A673 (cell line): ENCODE results near the gene CCDC24. TPM values are rescaled to one million over a fixed set of nuclear protein-coding genes. Genes with fewer than 3 reads are reported as not detected.

Source experiments
- BruUV-seq: library from RNA; stranded (reverse); fragments of 400-500 nt; replicated peaks from 2 replicates; lab custom pipeline; 2021; lab: Mats Ljungman, UMichigan
- CTCF ChIA-PET: fragments of 300-600 bp; sonication (Branson Sonifier 250); formaldehyde crosslinking; loops from one replicate; lab custom pipeline; 2022; ENCODE audit warnings: antibody characterized with exemption; lab: Charles Lee
- POLR2A ChIA-PET: fragments of 300-600 bp; sonication (Branson Sonifier 250); formaldehyde crosslinking; loops from one replicate; lab custom pipeline; 2022; ENCODE audit warnings: antibody characterized with exemption; ENCODE audit not compliant: low non-redundant PET; lab: Charles Lee
- DNase-seq: peaks from one replicate; pipeline ENCODE4 v3.0.0-alpha.2; 2015; ENCODE audit warnings: low spot score
- H3K27ac ChIP-seq: fragments of 200-600 bp; sonication (generic); 2 replicates; pipeline ENCODE4 v1.5.1; 2016; ENCODE audit warnings: mixed run types, low read depth, mild to moderate bottlenecking, mixed read lengths, antibody characterized with exemption, low read length; ENCODE audit not compliant: poor library complexity, severe bottlenecking
- H3K27me3 ChIP-seq: fragments of 200-600 bp; sonication (generic); replicated peaks from 2 replicates; pipeline ENCODE4 v1.6.1; 2017; ENCODE audit warnings: mixed run types, low read depth, mild to moderate bottlenecking, mixed read lengths, antibody characterized with exemption, low read length; ENCODE audit not compliant: insufficient read depth, poor library complexity
- H3K36me3 ChIP-seq: fragments of 200-600 bp; sonication (generic); 2 replicates; pipeline ENCODE4 v1.6.1; 2016; ENCODE audit warnings: mixed run types, mild to moderate bottlenecking, mixed read lengths, antibody characterized with exemption, low read length; ENCODE audit not compliant: insufficient read depth, poor library complexity, severe bottlenecking
- H3K4me1 ChIP-seq: fragments of 200-600 bp; sonication (generic); 2 replicates; pipeline ENCODE4 v1.6.1; 2017; ENCODE audit warnings: mixed run types, mild to moderate bottlenecking, mixed read lengths, antibody characterized with exemption, low read length; ENCODE audit not compliant: insufficient read depth, poor library complexity, severe bottlenecking
- H3K4me3 ChIP-seq: fragments of 200-600 bp; sonication (generic); 2 replicates; pipeline ENCODE4 v1.5.1; 2016; ENCODE audit warnings: low read depth, mixed run types, mild to moderate bottlenecking, mixed read lengths, low read length; ENCODE audit not compliant: poor library complexity, severe bottlenecking
- H3K9me3 ChIP-seq: fragments of 200-600 bp; sonication (generic); 2 replicates; pipeline ENCODE4 v1.6.1; 2016; ENCODE audit warnings: mixed run types, low read depth, mild to moderate bottlenecking, mixed read lengths, antibody characterized with exemption, low read length; ENCODE audit not compliant: poor library complexity, severe bottlenecking
- EZH2 ChIP-seq: fragments of 200-600 bp; sonication (generic); IDR thresholded peaks from 2 replicates; pipeline ENCODE4 v1.6.1; 2017; ENCODE audit warnings: borderline replicate concordance, low read depth, mild to moderate bottlenecking, mixed read lengths, antibody characterized with exemption, low read length; ENCODE audit not compliant: poor library complexity, severe bottlenecking
- intact Hi-C: fragments of 100-400 bp; cut with micrococcal nuclease; formaldehyde crosslinking; loops from one replicate; pipeline ENCODE4 v1.10.0; 2022; ENCODE audit not compliant: unreplicated experiment
- total RNA-seq: library from RNA; stranded (reverse); gene quantifications from 2 replicates; pipeline ENCODE4 v1.2.3, GENCODE V29; 2021
- TF ChIP-seq, protein P1 (sequence below): fragments of 300-800, 200-600 bp; sonication (generic); conservative IDR thresholded peaks from 2 replicates; pipeline ENCODE4 v1.5.1; 2017; ENCODE audit warnings: low read depth, mild to moderate bottlenecking, antibody characterized with exemption, low read length, moderate library complexity, mixed read lengths

The CCDC24 gene
- total RNA-seq, 1 experiment from 2014 or later: 5.6 TPM

DNA sequence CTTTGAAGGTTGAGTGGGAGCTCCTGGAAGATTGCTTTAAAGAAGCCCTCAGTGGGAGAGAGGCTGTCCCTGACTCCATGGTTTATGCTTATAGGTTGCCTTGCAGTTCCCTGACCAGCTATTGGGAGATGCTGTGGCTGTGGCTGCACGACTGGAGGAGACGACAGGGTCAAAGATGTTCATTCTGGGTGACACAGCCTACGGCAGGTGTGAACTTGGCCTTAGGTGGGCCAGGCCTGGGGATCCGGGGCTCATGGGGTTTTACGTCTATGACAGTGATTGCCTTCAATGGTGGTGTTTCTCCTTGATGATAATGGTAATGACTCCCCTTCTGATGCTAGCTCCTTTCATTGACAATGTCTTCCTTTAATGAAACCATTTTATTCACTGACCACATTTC lies 20.9 kb upstream of the CCDC24 start:
- POLR2A ChIA-PET: no interaction called here
- DNase-seq: no peak
- no TSS peak for BruUV-seq

DNA sequence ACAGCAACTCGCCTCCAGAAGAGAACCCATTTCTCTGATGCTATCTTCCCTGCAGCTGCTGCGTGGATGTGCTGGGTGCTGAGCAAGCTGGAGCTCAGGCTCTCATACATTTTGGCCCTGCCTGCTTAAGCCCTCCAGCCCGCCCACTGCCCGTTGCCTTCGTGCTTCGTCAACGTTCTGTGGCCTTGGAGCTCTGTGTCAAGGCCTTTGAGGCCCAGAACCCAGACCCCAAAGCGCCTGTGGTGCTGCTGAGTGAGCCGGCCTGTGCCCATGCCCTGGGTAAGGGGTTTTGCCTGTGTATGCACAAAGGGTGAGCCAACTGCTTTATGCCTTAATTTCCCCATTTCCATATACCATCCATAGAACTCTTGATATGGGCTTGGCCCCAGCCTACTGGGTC lies 20.5 kb upstream of the CCDC24 start:
- H3K36me3 ChIP-seq: peaks cover under 1% of the 10 kb centered on the region
- no peak for TF ChIP-seq EZH2
- TF ChIP-seq, protein P1, sequence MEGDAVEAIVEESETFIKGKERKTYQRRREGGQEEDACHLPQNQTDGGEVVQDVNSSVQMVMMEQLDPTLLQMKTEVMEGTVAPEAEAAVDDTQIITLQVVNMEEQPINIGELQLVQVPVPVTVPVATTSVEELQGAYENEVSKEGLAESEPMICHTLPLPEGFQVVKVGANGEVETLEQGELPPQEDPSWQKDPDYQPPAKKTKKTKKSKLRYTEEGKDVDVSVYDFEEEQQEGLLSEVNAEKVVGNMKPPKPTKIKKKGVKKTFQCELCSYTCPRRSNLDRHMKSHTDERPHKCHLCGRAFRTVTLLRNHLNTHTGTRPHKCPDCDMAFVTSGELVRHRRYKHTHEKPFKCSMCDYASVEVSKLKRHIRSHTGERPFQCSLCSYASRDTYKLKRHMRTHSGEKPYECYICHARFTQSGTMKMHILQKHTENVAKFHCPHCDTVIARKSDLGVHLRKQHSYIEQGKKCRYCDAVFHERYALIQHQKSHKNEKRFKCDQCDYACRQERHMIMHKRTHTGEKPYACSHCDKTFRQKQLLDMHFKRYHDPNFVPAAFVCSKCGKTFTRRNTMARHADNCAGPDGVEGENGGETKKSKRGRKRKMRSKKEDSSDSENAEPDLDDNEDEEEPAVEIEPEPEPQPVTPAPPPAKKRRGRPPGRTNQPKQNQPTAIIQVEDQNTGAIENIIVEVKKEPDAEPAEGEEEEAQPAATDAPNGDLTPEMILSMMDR: no peak
- BruUV-seq: no TSS peak
- H3K4me1 ChIP-seq: peaks cover 5% of the 10 kb centered on the region
- no peaks in the 10 kb centered on the region for H3K27me3 ChIP-seq
- peak overlapping the region; percentile 93 for H3K4me3 ChIP-seq
- H3K27ac ChIP-seq: no peak overlapping the region
- no peaks in the 10 kb centered on the region for H3K9me3 ChIP-seq
- ChIA-PET CTCF (no interaction called here), POLR2A (no interaction called here)
- intact Hi-C loops: no loop called here
- DNase-seq: no peak

More for the DNA sequence above, 20.9 kb upstream of the CCDC24 start:
- Histone ChIP-seq H3K9me3 (no peaks in the 10 kb centered on the region), H3K27ac (peak overlapping the region; percentile 53), H3K4me1 (peaks cover 1% of the 10 kb centered on the region), H3K4me3 (peak overlapping the region; percentile 93), H3K36me3 (no peaks in the 10 kb centered on the region), H3K27me3 (no peaks in the 10 kb centered on the region)
- TF ChIP-seq, protein P1: no peak
- TF ChIP-seq EZH2: no peak
- intact Hi-C loops: no loop called here
- CTCF ChIA-PET: no interaction called here

DNA sequence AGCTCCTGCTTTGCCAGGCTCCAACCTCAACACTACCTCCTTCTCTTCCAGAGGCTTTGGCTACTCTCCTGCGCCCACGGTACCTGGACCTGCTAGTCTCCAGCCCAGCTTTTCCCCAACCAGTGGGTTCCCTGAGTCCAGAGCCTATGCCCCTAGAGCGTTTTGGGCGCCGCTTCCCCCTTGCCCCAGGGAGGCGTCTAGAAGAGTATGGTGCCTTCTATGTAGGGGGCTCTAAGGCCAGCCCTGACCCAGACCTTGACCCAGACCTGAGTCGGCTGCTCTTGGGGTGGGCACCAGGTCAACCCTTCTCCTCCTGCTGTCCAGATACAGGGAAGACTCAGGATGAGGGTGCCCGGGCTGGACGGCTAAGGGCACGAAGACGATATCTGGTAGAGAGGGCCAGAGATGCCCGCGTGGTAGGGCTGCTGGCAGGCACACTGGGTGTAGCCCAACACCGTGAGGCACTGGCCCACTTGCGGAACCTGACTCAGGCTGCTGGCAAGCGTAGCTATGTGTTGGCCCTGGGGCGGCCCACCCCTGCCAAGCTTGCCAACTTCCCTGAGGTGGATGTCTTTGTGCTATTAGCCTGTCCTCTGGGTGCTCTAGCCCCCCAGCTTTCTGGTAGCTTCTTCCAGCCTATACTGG lies 19.9 kb upstream of the CCDC24 start:
- TF ChIP-seq, protein P1: no peak
- TF ChIP-seq EZH2: no peak
- H3K27ac ChIP-seq: no peak overlapping the region
- DNase-seq: no peak
- peaks cover 6% of the 10 kb centered on the region for H3K36me3 ChIP-seq
- ChIA-PET CTCF (no interaction called here), POLR2A (no interaction called here)
- no peaks in the 10 kb centered on the region for H3K9me3 ChIP-seq
- BruUV-seq: no TSS peak
- no peak overlapping the region for H3K4me3 ChIP-seq
- peaks cover 8% of the 10 kb centered on the region for H3K4me1 ChIP-seq
- no peaks in the 10 kb centered on the region for H3K27me3 ChIP-seq
- intact Hi-C loops: no loop called here
